ENCODE results near the gene SNX9. TPM values are rescaled to one million over a fixed set of nuclear protein-coding genes. Genes with fewer than 3 reads are reported as not detected.
A peak's percentile ranks its signal among the peaks of the same experiment; 100 is the strongest.

SNX9 gene
- total RNA-seq, 1 donor from 2014 or later: 65.0 TPM

DNA sequence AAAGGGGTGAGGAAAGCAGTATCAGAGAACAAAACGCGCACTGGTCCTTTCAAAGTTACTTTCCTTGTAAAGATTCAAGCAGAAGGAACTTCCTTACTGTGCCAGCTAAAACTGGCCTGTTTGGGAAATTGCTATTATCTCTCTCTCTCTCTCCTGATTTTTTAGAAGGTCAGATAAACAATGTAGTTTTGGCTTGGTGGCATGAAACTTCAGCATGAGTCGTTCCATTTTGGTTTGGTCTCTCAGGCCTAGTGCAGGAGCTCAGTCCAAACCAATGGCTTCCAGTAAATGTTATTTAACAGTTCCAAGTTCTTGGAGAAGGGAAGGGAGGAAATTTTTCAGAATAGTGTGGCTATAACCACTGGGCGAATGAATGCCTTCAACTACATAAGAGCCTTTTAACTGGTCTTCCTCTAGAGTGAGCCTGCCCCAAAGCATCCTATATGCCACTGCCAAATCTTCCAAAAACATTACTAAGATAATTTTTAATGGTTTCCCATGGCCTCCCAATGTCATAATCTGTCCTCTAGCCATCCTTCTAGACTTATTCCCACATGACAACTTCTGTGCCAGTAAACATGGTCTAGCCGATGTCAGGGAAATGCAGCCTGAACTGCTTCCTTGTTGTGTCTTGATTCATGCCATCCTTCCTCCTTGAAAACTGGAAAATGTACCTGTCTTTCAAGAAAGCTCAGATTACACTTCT lies 9.1 kb upstream of the SNX9 start:
- H3K4me3 Mint-ChIP-seq (ENCODE audit: unreplicated experiment): no peak overlapping the region
- H3K27ac Mint-ChIP-seq (ENCODE audit: unreplicated experiment): peak overlapping the region; percentile 90
- no peak for TF ChIP-seq CTCF (IDR thresholded peaks at IDR 0.05)
- peaks cover 28% of the 10 kb centered on the region for H3K4me1 Mint-ChIP-seq (ENCODE audit: unreplicated experiment)
- H3K27me3 Mint-ChIP-seq (ENCODE audit: unreplicated experiment): no peaks in the 10 kb centered on the region
- H3K36me3 Mint-ChIP-seq (ENCODE audit: unreplicated experiment): no peaks in the 10 kb centered on the region
- DNase-seq (ENCODE audit: extremely low spot score, unreplicated experiment): no peak
- peaks cover 8% of the 10 kb centered on the region for H3K9me3 Mint-ChIP-seq (ENCODE audit: unreplicated experiment)

- DNase-seq (ENCODE audit: extremely low spot score, unreplicated experiment): no peak
- H3K27ac Mint-ChIP-seq (ENCODE audit: unreplicated experiment): peak overlapping the region; percentile 90
- no peaks in the 10 kb centered on the region for H3K27me3 Mint-ChIP-seq (ENCODE audit: unreplicated experiment)
- H3K4me3 Mint-ChIP-seq (ENCODE audit: unreplicated experiment): no peak overlapping the region
- TF ChIP-seq CTCF (IDR thresholded peaks at IDR 0.05): no peak
- no peaks in the 10 kb centered on the region for H3K36me3 Mint-ChIP-seq (ENCODE audit: unreplicated experiment)
- peaks cover 28% of the 10 kb centered on the region for H3K4me1 Mint-ChIP-seq (ENCODE audit: unreplicated experiment)
- H3K9me3 Mint-ChIP-seq (ENCODE audit: unreplicated experiment): peaks cover 4% of the 10 kb centered on the region
Observed at GRCh38 chr6:157814883-157815282, 8.2 kb upstream of the SNX9 start.

DNA sequence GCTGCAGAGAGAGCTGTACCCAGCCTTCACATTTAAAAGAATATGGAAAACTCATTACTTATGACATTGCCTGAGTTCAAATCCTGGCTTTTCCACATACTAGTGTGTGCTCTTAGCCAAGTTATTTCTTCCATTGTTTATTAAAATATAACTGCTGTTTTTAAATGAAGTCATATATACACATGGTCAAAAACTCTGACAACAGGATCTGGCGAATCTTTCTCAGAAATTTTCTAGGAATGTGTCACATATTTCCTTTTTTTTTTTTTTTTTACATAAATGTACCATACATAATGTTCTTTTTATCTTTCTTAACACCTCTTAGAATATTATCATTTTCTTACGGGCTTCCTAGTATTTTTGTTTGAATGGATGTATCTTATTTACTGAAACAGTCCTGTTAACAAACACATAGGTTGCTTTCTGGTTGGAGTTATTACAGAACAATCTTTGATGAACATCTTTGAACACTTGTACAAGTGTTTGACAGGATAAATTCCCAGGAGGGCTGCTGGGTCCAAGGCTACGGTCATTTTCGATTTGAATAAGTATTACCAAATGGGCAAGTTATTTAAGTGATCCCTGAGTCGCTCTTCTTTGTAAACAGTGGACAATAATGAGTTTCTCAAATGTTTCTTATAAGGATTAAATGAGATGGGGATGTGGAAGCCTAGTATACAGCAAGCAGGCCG lies 1.6 kb upstream of the SNX9 start:
- Mint-ChIP-seq H3K4me1 (ENCODE audit: unreplicated experiment) (peaks cover 34% of the 10 kb centered on the region), H3K4me3 (ENCODE audit: unreplicated experiment) (peak overlapping the region; percentile 64), H3K36me3 (ENCODE audit: unreplicated experiment) (no peaks in the 10 kb centered on the region), H3K27me3 (ENCODE audit: unreplicated experiment) (no peaks in the 10 kb centered on the region), H3K9me3 (ENCODE audit: unreplicated experiment) (no peaks in the 10 kb centered on the region), H3K27ac (ENCODE audit: unreplicated experiment) (peak overlapping the region; percentile 89)
- no peak for DNase-seq (ENCODE audit: extremely low spot score, unreplicated experiment)
- no peak for TF ChIP-seq CTCF (IDR thresholded peaks at IDR 0.05)

DNA sequence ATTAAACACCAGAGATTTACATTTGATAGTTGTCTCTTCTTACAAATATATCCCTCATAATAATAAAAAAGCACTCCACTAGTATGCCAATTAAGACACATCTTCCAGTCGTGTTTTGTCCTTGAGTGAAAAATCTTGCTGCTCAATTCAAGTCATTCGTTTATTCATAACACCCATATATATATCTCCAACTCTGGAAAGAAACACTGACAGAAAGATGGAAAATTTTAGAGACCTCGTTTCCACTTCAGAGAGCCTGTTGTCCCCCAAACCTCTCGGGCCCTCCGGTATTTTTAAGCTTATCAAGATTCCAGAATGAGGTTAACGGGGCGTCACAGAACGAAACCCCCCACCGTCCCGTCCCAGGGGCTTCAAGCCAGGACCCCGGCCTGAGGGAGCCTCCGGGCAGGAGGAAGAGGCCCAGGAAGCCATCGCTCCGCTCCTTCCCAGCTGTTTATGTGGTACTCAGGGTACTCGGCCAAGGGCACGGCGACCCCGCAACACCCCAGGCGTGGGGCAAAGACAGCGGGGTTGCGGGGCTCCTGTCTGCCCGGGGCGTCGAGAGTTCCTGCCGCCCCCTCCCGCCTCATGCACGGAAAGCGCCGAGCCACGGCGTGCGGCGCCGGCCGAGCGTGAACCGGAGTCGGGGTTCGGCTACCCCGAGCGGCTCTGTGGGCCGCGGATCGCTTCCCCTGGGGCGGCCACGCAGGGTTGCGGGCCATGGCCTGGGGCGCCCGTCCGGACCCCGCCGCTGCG lies 623 bp upstream of the SNX9 start:
- no peaks in the 10 kb centered on the region for H3K27me3 Mint-ChIP-seq (ENCODE audit: unreplicated experiment)
- DNase-seq (ENCODE audit: extremely low spot score, unreplicated experiment): peak; percentile 85

More for the DNA sequence above, 623 bp upstream of the SNX9 start:
- Mint-ChIP-seq H3K36me3 (ENCODE audit: unreplicated experiment) (no peaks in the 10 kb centered on the region), H3K4me3 (ENCODE audit: unreplicated experiment) (peak overlapping the region; percentile 64), H3K4me1 (ENCODE audit: unreplicated experiment) (peaks cover 34% of the 10 kb centered on the region), H3K9me3 (ENCODE audit: unreplicated experiment) (no peaks in the 10 kb centered on the region), H3K27ac (ENCODE audit: unreplicated experiment) (peak overlapping the region; percentile 89)
- TF ChIP-seq CTCF (IDR thresholded peaks at IDR 0.05): no peak
